GM12874 (cell line): ENCODE data around the gene RRAD.

Experiments
- CTCF ChIP-seq: IDR thresholded peaks from 2 replicates; pipeline ENCODE4 v1.5.1; 2011; ENCODE audit warnings: low read depth, mild to moderate bottlenecking, control low read depth, low read length, moderate library complexity; ENCODE audit not compliant: insufficient read depth

RRAD gene

GRCh38 chr16:66871840-66872239 lies 53.5 kb downstream of the RRAD start:
- no peak for TF ChIP-seq CTCF
